Hepatocyte (in vitro differentiated cells): Measurements from ENCODE around the gene STIP1. TPM values are rescaled to one million over a fixed set of nuclear protein-coding genes. Genes with fewer than 3 reads are reported as not detected.

Experiments used
- DNase-seq: peaks from one replicate; pipeline ENCODE4 v3.0.0-alpha.2; 2016; ENCODE audit warnings: low spot score
- H2AFZ ChIP-seq: fragments of 200-600 bp; sonication (generic); 2 replicates; pipeline ENCODE4 v1.6.0; 2016; ENCODE audit warnings: antibody characterized with exemption, mild to moderate bottlenecking
- H3K27ac ChIP-seq: fragments of 200-600 bp; sonication (generic); 2 replicates; pipeline ENCODE4 v1.5.1; 2016; ENCODE audit warnings: mild to moderate bottlenecking
- H3K27me3 ChIP-seq: fragments of 200-600 bp; sonication (generic); 2 replicates; pipeline ENCODE4 v1.6.1; 2016
- H3K36me3 ChIP-seq: fragments of 200-600 bp; sonication (generic); replicated peaks from 2 replicates; pipeline ENCODE4 v1.5.1; 2016; ENCODE audit warnings: low read depth; ENCODE audit not compliant: insufficient read depth
- H3K4me1 ChIP-seq: fragments of 200-600 bp; sonication (generic); 2 replicates; pipeline ENCODE4 v1.5.1; 2016; ENCODE audit warnings: mild to moderate bottlenecking, moderate library complexity; ENCODE audit not compliant: insufficient read depth
- H3K4me2 ChIP-seq: fragments of 200-600 bp; sonication (generic); 2 replicates; pipeline ENCODE4 v1.6.0; 2016
- H3K4me3 ChIP-seq: fragments of 200-600 bp; sonication (generic); 2 replicates; pipeline ENCODE4 v1.5.1; 2016; ENCODE audit warnings: mild to moderate bottlenecking
- H3K79me2 ChIP-seq: fragments of 200-600 bp; sonication (generic); 2 replicates; pipeline ENCODE4 v1.6.0; 2017; ENCODE audit warnings: mild to moderate bottlenecking
- H3K9me2 ChIP-seq: fragments of 200-600 bp; sonication (generic); replicated peaks from 2 replicates; pipeline ENCODE4 v1.6.0; 2017; ENCODE audit warnings: mild to moderate bottlenecking; ENCODE audit not compliant: insufficient read depth
- H3K9me3 ChIP-seq: fragments of 200-600 bp; sonication (generic); 2 replicates; pipeline ENCODE4 v1.5.1; 2016; ENCODE audit warnings: low read depth, mild to moderate bottlenecking
- H4K20me1 ChIP-seq: fragments of 200-600 bp; sonication (generic); 2 replicates; pipeline ENCODE4 v1.6.0; 2016; ENCODE audit warnings: mild to moderate bottlenecking; ENCODE audit not compliant: insufficient read depth, poor library complexity, severe bottlenecking
- CTCF ChIP-seq: fragments of 200-600 bp; sonication (generic); IDR thresholded peaks from 2 replicates; pipeline ENCODE4 v1.5.1; 2016; ENCODE audit warnings: antibody characterized with exemption, mild to moderate bottlenecking; ENCODE audit not compliant: poor library complexity
- EZH2 ChIP-seq: fragments of 200-600 bp; sonication (generic); IDR thresholded peaks from 2 replicates; pipeline ENCODE4 v1.6.1; 2016; ENCODE audit warnings: antibody characterized with exemption, mild to moderate bottlenecking, borderline replicate concordance
- EZH2phosphoT487 ChIP-seq: fragments of 200-600 bp; sonication (generic); IDR thresholded peaks from one replicate; pipeline ENCODE4 v1.6.1; 2018; ENCODE audit warnings: antibody characterized with exemption, mild to moderate bottlenecking, low read depth, moderate library complexity; ENCODE audit not compliant: unreplicated experiment, severe bottlenecking
- WGBS: methylation state at CpG from one replicate; pipeline ENCODE4 v1.1.6; 2016; ENCODE audit warnings: low lambda C conversion rate; ENCODE audit errors: missing lambda C conversion rate; 5-methylcytosine and 5-hydroxymethylcytosine counted together
- polyA plus RNA-seq: library from polyadenylated mRNA; unstranded; fragments of >200 nt; fragmentation: Nextera tagmentation; extraction: Ambion mirVana; gene quantifications from 2 replicates; pipeline ENCODE4 v1.2.1, GENCODE V29; 2016
- total RNA-seq: library from RNA; depleted of rRNA; stranded (reverse); fragments of >200 nt; gene quantifications from 2 replicates; pipeline ENCODE4 v1.2.3, GENCODE V29; 2014

Gene STIP1
- total and polyA plus RNA-seq, 2 experiments from 2014 or later = 113 to 131 TPM

GRCh38 chr11:64232182-64232966, 46.4 kb downstream of the STIP1 start:
- no peak overlapping the region for H3K27ac ChIP-seq
- peaks cover 8% of the 10 kb centered on the region for H3K4me1 ChIP-seq
- H3K4me3 ChIP-seq = no peak overlapping the region
- no peak for DNase-seq
- peak overlapping the region; percentile 97 for H3K4me2 ChIP-seq
- WGBS = 89% methylated on average over 15 of the region's 15 CpGs
- H3K9me3 ChIP-seq = no peaks in the 10 kb centered on the region
- no peaks in the 10 kb centered on the region for H3K36me3 ChIP-seq
- no peak overlapping the region for H2AFZ ChIP-seq
- TF ChIP-seq EZH2 (no peak), CTCF (no peak), EZH2phosphoT487 (no peak)
- peaks cover 10% of the 10 kb centered on the region for H4K20me1 ChIP-seq
- H3K27me3 ChIP-seq = no peaks in the 10 kb centered on the region
- peaks cover 30% of the 10 kb centered on the region for H3K79me2 ChIP-seq
- no peaks in the 10 kb centered on the region for H3K9me2 ChIP-seq

- H3K27me3 ChIP-seq = no peaks in the 10 kb centered on the region
- H2AFZ ChIP-seq = no peak overlapping the region
- TF ChIP-seq EZH2 (no peak), EZH2phosphoT487 (no peak), CTCF (no peak)
- no peaks in the 10 kb centered on the region for H3K9me3 ChIP-seq
- H3K9me2 ChIP-seq = no peaks in the 10 kb centered on the region
- no peaks in the 10 kb centered on the region for H3K36me3 ChIP-seq
- H4K20me1 ChIP-seq = peaks cover 10% of the 10 kb centered on the region
- H3K4me1 ChIP-seq = peaks cover 8% of the 10 kb centered on the region
- H3K79me2 ChIP-seq = peaks cover 27% of the 10 kb centered on the region
- 94% methylated on average over 8 of the region's 8 CpGs for WGBS
- DNase-seq = no peak
- H3K4me2 ChIP-seq = peak overlapping the region; percentile 89
- H3K27ac ChIP-seq = no peak overlapping the region
- H3K4me3 ChIP-seq = no peak overlapping the region
Observed at GRCh38 chr11:64232967-64233315, 47.0 kb downstream of the STIP1 start.

GRCh38 chr11:64233913-64234586, 48.1 kb downstream of the STIP1 start, which contains the start of gene VEGFB:
Gene VEGFB, plus strand, starts transcription at chr11:64234584. Its CDS starts 250 bp downstream, at chr11:64234834.
- Histone ChIP-seq H2AFZ (peak within 1 kb of the TSS; percentile 43), H3K27me3 (no peaks in the 10 kb centered on the region), H3K79me2 (peaks cover 24% of the 10 kb centered on the region), H3K27ac (peak within 1 kb of the TSS; percentile 76), H3K4me1 (peaks cover 8% of the 10 kb centered on the region), H3K36me3 (no peaks in the 10 kb centered on the region), H3K4me2 (peak within 1 kb of the TSS; percentile 97), H4K20me1 (peaks cover 10% of the 10 kb centered on the region), H3K4me3 (peak within 1 kb of the TSS; percentile 87), H3K9me2 (no peaks in the 10 kb centered on the region), H3K9me3 (no peaks in the 10 kb centered on the region)
- 4% methylated on average over 22 of the region's 62 CpGs for WGBS
- TF ChIP-seq EZH2 = no peak
- no peak for TF ChIP-seq CTCF
- no peak for TF ChIP-seq EZH2phosphoT487
- DNase-seq = peak; percentile 86
